Measurements from ENCODE around the gene ENHO.

The ENHO gene

DNA sequence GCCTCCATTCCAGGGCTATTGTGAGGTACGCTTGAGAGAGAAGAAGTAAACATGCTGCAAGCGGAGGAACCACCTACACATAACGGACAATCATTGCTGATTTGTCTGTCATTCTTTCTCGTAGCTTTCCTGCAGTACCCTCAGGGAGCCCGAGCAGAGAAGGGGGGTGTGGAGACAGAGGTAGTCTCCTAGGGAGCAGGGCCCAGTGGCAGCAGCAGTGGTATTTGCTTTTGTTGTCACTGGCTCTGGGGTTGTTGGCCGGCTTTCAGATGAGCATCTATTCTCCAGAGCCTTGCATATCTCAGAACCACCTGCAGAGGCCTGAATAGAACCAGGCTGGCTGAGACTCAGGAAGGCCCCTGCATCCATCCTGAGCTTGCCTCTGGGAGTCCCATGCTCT, 19.9 kb downstream of the ENHO start:
- TF ChIP-seq, protein P1, sequence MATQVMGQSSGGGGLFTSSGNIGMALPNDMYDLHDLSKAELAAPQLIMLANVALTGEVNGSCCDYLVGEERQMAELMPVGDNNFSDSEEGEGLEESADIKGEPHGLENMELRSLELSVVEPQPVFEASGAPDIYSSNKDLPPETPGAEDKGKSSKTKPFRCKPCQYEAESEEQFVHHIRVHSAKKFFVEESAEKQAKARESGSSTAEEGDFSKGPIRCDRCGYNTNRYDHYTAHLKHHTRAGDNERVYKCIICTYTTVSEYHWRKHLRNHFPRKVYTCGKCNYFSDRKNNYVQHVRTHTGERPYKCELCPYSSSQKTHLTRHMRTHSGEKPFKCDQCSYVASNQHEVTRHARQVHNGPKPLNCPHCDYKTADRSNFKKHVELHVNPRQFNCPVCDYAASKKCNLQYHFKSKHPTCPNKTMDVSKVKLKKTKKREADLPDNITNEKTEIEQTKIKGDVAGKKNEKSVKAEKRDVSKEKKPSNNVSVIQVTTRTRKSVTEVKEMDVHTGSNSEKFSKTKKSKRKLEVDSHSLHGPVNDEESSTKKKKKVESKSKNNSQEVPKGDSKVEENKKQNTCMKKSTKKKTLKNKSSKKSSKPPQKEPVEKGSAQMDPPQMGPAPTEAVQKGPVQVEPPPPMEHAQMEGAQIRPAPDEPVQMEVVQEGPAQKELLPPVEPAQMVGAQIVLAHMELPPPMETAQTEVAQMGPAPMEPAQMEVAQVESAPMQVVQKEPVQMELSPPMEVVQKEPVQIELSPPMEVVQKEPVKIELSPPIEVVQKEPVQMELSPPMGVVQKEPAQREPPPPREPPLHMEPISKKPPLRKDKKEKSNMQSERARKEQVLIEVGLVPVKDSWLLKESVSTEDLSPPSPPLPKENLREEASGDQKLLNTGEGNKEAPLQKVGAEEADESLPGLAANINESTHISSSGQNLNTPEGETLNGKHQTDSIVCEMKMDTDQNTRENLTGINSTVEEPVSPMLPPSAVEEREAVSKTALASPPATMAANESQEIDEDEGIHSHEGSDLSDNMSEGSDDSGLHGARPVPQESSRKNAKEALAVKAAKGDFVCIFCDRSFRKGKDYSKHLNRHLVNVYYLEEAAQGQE (IDR thresholded peaks at IDR 0.05; ENCODE audit: insufficient read depth in 1 of 2, low read depth in 2 of 2, low read length in 2 of 2): no peak
- TF ChIP-seq TAF1 (IDR thresholded peaks at IDR 0.05; ENCODE audit: borderline replicate concordance, insufficient read depth, low read length): no peak
- no peak for TF ChIP-seq SIN3A (IDR thresholded peaks at IDR 0.05; ENCODE audit: borderline replicate concordance, insufficient read depth, low read length)
- TF ChIP-seq POLR2AphosphoS5 (IDR thresholded peaks at IDR 0.05; ENCODE audit: low read depth, low read length): no peak
- no peak for TF ChIP-seq FOXP2 (optimal IDR thresholded peaks at IDR 0.05; ENCODE audit: borderline replicate concordance, extremely low read depth, extremely low read length, insufficient read depth)

DNA sequence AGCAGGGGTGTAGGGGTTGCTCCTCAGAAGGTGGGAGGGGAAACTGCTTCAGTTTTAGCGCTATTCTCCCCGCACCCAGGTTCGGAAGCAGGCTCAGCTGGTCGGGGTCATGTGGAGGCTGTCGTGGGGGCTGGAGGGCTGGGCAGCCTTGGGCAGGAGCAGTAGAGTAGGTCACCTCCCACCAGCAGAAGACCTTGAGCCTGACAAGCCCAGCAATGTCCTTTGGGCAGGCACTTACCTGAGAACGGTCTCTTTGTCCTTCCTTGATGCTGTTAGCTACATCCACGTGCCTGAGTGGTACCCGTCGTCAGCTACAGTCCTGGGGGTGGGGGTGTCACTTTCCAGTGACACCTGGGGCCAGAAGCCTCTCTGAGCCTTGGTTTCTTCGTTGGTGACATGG, 20.3 kb downstream of the ENHO start:
- TF ChIP-seq TAF1 (IDR thresholded peaks at IDR 0.05; ENCODE audit: borderline replicate concordance, insufficient read depth, low read length) (no peak), POLR2AphosphoS5 (IDR thresholded peaks at IDR 0.05; ENCODE audit: low read depth, low read length) (no peak), SIN3A (IDR thresholded peaks at IDR 0.05; ENCODE audit: borderline replicate concordance, insufficient read depth, low read length) (no peak), FOXP2 (optimal IDR thresholded peaks at IDR 0.05; ENCODE audit: borderline replicate concordance, extremely low read depth, extremely low read length, insufficient read depth) (no peak)
- TF ChIP-seq, protein P1 (IDR thresholded peaks at IDR 0.05; ENCODE audit: insufficient read depth in 1 of 2, low read depth in 2 of 2, low read length in 2 of 2): no peak

DNA sequence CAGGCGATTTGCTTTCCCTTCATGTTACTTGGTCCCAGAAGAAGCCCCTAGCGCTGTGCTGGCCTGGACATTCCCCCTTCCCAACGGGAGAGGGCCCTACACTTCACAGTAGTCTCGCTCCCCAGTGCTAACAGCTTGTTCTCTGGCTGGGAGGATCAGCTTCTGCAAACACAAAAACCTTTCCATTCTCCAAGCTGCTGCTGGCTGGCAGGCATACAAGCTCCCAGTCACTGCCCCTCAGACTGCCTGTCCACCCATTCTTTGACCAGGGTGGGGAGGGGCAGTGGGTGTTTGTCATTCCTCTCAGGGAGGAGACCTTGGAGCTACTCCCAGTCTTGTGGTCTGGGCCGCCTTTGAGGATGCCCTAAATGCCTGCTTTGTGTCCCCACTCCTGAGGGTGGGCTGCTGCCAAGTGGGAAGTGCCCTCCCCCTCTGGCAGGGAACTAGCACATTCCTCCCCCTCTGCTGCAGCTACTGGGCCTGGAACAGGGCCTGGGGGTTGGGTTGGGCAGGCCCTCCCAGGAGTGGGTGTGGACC, 20.8 kb downstream of the ENHO start:
- TF ChIP-seq POLR2AphosphoS5 (IDR thresholded peaks at IDR 0.05; ENCODE audit: low read depth, low read length): no peak
- TF ChIP-seq FOXP2 (optimal IDR thresholded peaks at IDR 0.05; ENCODE audit: borderline replicate concordance, extremely low read depth, extremely low read length, insufficient read depth): no peak
- no peak for TF ChIP-seq TAF1 (IDR thresholded peaks at IDR 0.05; ENCODE audit: borderline replicate concordance, insufficient read depth, low read length)
- TF ChIP-seq SIN3A (IDR thresholded peaks at IDR 0.05; ENCODE audit: borderline replicate concordance, insufficient read depth, low read length): no peak
- TF ChIP-seq, protein P1 (IDR thresholded peaks at IDR 0.05; ENCODE audit: insufficient read depth in 1 of 2, low read depth in 2 of 2, low read length in 2 of 2): no peak

DNA sequence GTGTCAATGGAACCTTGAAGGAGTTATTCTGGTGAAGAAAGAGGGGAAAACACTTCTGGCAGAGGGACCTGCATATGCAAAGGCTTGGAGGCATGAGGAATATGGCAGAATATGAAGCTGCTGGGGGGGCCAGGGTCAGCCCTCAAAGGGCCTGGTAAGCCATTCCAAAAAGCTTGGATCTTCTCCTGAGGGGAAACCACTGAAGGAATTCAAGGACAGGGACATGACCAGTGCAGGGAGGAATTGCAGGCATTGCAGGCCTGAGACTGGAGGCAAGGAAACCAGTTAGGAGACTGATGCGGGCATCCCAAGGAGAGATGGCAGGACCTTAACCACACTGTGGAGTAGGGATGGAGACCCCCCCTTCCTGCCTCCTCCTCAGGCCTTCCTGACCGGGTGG, 21.4 kb downstream of the ENHO start:
- TF ChIP-seq POLR2AphosphoS5 (IDR thresholded peaks at IDR 0.05; ENCODE audit: low read depth, low read length) (no peak), SIN3A (IDR thresholded peaks at IDR 0.05; ENCODE audit: borderline replicate concordance, insufficient read depth, low read length) (no peak)

DNA sequence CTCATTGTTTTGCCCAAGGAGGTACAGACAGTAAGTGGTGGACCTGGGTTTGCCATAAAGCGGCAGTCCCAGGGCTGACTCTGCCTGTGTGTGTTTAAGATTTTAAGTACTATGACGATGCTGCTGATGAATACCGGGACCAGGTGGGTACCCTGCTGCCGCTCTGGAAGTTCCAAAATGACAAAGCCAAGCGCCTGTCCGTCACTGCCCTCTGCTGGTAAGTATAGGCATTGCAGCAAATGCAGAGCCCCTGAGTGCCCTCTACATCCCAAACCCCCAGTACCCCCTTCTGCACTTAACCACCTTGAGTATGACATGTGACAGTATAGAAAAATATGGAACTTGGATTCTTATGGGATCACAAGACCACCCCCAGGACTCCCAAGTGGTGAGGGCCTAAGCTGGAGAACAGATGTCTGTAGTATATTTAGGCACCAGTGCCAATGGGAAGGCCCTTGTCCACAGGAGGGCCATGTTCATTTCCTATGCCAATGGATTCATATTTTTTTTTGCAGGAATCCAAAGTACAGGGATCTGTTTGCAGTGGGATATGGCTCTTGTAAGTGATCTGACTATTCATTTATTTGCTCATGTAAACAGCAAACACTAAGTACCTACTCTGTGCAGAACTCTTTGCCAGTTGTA, 22.0 kb downstream of the ENHO start:
- TF ChIP-seq FOXP2 (optimal IDR thresholded peaks at IDR 0.05; ENCODE audit: borderline replicate concordance, extremely low read depth, extremely low read length, insufficient read depth): no peak
- no peak for TF ChIP-seq POLR2AphosphoS5 (IDR thresholded peaks at IDR 0.05; ENCODE audit: low read depth, low read length)
- no peak for TF ChIP-seq SIN3A (IDR thresholded peaks at IDR 0.05; ENCODE audit: borderline replicate concordance, insufficient read depth, low read length)
- no peak for TF ChIP-seq TAF1 (IDR thresholded peaks at IDR 0.05; ENCODE audit: borderline replicate concordance, insufficient read depth, low read length)
- TF ChIP-seq, protein P1 (IDR thresholded peaks at IDR 0.05; ENCODE audit: insufficient read depth in 1 of 2, low read depth in 2 of 2, low read length in 2 of 2): no peak

Measured in PFSK-1 (cell line).